ENCODE measurements around the gene RABGAP1L. TPM values are rescaled to one million over a fixed set of nuclear protein-coding genes. Genes with fewer than 3 reads are reported as not detected.

Gene RABGAP1L
- total and polyA plus RNA-seq, 2 donors (not counting 3 experiments of a cell fraction or from before 2014, with no cell fraction given), result 6.4 to 22.2 TPM

DNA sequence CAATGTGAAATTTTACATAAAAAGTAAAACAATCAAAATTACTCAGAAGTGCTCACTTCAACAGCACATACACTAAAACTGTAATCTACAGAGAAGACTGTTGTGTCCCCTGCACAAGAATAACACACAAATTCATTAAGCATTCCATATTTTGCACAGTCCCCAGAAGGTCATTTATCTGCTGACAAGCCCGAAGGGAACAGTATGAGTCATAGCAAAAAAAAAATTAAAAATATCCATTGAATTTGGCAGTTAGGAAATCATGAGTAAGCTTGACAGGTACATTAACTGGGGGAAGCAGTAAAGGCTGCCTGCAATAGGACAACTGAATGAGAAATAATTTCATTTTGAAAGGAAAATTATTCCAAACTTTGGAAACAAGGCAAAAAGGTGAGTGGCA is 837.2 kb downstream of the RABGAP1L start:
- Histone ChIP-seq H3K9me3 (replicated peaks; ENCODE audit: control insufficient read depth, insufficient read depth, low read length) (no peaks in the 10 kb centered on the region), H3K27ac (ENCODE audit: insufficient read depth, low read depth, low read length) (peak overlapping the region; percentile 17), H3K4me3 (replicated peaks in 1 of 3; ENCODE audit: insufficient read depth in 1 of 3, low read depth in 1 of 3, low read length in 3 of 3) (no peak overlapping the region), H3K36me3 (ENCODE audit: control insufficient read depth in 2 of 2, extremely low read depth in 1 of 2, insufficient read depth in 2 of 2, low read length in 2 of 2) (no peaks in the 10 kb centered on the region), H3K9ac (replicated peaks; ENCODE audit: extremely low read depth, insufficient read depth, low read length) (no peak overlapping the region), H3K27me3 (ENCODE audit: control insufficient read depth in 2 of 2, insufficient read depth in 2 of 2, low read length in 2 of 2) (no peaks in the 10 kb centered on the region), H3K4me1 (ENCODE audit: control insufficient read depth, extremely low read depth, insufficient read depth, low read length) (peaks cover 41% of the 10 kb centered on the region), H3K4me2 (ENCODE audit: insufficient read depth, low read length) (peak overlapping the region; percentile 47), H2AFZ (ENCODE audit: low read depth, low read length) (no peak overlapping the region), H4K20me1 (replicated peaks; ENCODE audit: control insufficient read depth, extremely low read depth, insufficient read depth, low read length) (no peaks in the 10 kb centered on the region), H3K79me2 (ENCODE audit: control insufficient read depth, insufficient read depth, low read length) (peaks cover 15% of the 10 kb centered on the region), H3K9me1 (replicated peaks; ENCODE audit: control insufficient read depth, extremely low read depth, insufficient read depth, low read length) (no peaks in the 10 kb centered on the region)
- peak; percentile 83 for DNase-seq (ENCODE audit: low read depth, low spot score)
- POLR2A ChIA-PET, result no interaction called here
- dilution Hi-C loops (cut with MboI; ENCODE audit: extremely low pct_ligation_motif_present, low sequenced_read_pairs), result no loop called here
- CTCF ChIA-PET, result interaction anchor here (1.2 to 6.1 kb wide), 3 partner anchors 12 to 33 kb away, joined by 3 to 50 read pairs (median 3); no protein-coding TSS in a partner anchor
- peak; percentile 46 for FAIRE-seq
- intact Hi-C loops (cut with micrococcal nuclease), result loop anchor here (5.0 kb wide), 1 partner anchor 1129 kb away; the partner anchor contains the start of genes GAS5 and ZBTB37
- no TSS peak for BruUV-seq (replicated peaks)
- TF ChIP-seq POLR2AphosphoS5 (IDR thresholded peaks at IDR 0.05; ENCODE audit: insufficient read depth, low read depth, low read length) (peak; percentile 27), JUN (IDR thresholded peaks at IDR 0.05; ENCODE audit: borderline replicate concordance, insufficient read depth, insufficient read length, low read depth) (peak; percentile 81), GATA2 (IDR thresholded peaks at IDR 0.05; ENCODE audit: insufficient read depth, insufficient read length, low read depth, low read length) (no peak), POLR2A (IDR thresholded peaks at IDR 0.05; ENCODE audit: low read depth, low read length) (no peak), FOS (IDR thresholded peaks at IDR 0.05; ENCODE audit: borderline replicate concordance, insufficient read depth, low read length) (peak; percentile 85), MYC (IDR thresholded peaks at IDR 0.05; ENCODE audit: low read depth, low read length) (no peak), EZH2 (IDR thresholded peaks at IDR 0.05; ENCODE audit: borderline replicate concordance, low read depth, low read length, severe bottlenecking) (no peak), CTCF (IDR thresholded peaks at IDR 0.05; ENCODE audit: extremely low read depth in 1 of 2, insufficient read depth in 1 of 2, low read depth in 1 of 2, low read length in 2 of 2) (no peak)

Measured in endothelial cell of umbilical vein (primary cell).